ENCODE measurements around the gene TM7SF3. TPM values are rescaled to one million over a fixed set of nuclear protein-coding genes. Genes with fewer than 3 reads are reported as not detected.
A peak's percentile ranks its signal among the peaks of the same experiment; 100 is the strongest.

Gene TM7SF3
- total RNA-seq, 1 donor from 2014 or later, result 47.0 TPM

DNA sequence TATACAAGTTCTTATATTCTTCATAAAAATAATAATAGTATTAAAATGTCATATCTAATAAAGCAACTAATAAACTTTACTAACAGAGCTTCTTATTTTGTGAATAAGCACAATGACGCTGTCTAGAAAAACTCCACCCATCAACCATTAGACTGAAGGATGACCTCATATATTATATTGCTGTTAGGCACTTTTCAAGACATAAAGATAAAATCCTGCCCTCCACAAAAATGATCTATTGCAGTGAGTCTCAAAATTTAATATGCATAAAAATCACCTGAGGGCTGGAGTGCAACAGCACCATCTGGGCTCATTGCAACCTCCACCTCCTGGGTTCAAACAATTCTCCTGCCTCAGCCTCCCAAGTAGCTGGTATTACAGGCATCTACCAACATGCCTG, 20.1 kb downstream of the TM7SF3 start:
- H3K9me3 Mint-ChIP-seq, result no peaks in the 10 kb centered on the region
- no peaks in the 10 kb centered on the region for H3K27me3 Mint-ChIP-seq (ENCODE audit: insufficient read depth)
- peaks cover 35% of the 10 kb centered on the region for H3K36me3 Mint-ChIP-seq (ENCODE audit: low read depth)
- no peak overlapping the region for H3K27ac Mint-ChIP-seq
- no peak for DNase-seq (ENCODE audit: low spot score)
- H3K4me1 Mint-ChIP-seq (ENCODE audit: low read depth), result no peaks in the 10 kb centered on the region
- H3K4me3 Mint-ChIP-seq, result no peak overlapping the region
- intact Hi-C loops (cut with micrococcal nuclease), result no loop called here

DNA sequence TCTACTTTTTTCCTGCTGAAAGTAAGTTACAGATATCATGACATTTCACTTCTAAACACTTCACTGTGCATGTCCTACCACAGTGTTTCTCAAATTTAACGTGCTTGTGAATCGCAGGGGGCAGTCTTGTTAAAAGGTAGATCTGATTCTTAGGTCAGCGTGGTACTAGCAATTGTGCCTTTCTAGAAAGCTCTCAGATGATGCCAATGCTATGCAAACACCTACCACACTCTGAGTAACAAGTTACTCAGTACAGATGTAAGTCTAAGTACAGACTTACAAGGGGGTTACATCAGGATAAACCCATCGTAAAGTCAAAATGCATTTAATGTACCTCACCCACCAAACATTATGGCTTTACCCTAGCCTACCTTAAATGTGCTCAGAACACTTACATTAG, 22.4 kb downstream of the TM7SF3 start:
- intact Hi-C loops (cut with micrococcal nuclease), result no loop called here
- no peak overlapping the region for H3K27ac Mint-ChIP-seq
- peaks cover 37% of the 10 kb centered on the region for H3K36me3 Mint-ChIP-seq (ENCODE audit: low read depth)
- H3K4me1 Mint-ChIP-seq (ENCODE audit: low read depth), result no peaks in the 10 kb centered on the region
- no peaks in the 10 kb centered on the region for H3K9me3 Mint-ChIP-seq
- no peak for DNase-seq (ENCODE audit: low spot score)
- H3K27me3 Mint-ChIP-seq (ENCODE audit: insufficient read depth), result no peaks in the 10 kb centered on the region
- H3K4me3 Mint-ChIP-seq, result no peak overlapping the region

DNA sequence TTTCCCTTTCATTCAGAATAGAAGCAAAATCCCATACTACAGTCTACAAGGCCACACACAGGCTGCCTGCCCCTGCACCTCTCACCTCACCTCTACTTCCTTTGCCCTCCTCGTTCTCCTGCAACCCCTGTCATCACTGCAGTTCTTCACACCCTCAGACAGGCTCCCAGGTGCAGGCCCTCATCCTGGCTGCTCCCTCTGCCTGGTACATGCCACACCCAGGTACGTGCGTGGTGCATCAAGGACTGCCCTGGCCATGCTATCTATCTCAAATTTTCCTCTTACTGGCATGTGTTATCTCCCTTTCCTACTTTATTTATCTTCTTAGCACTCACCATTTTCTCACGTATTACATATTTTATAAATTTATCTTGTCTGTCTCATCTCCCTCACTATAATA, 24.3 kb downstream of the TM7SF3 start:
- Mint-ChIP-seq H3K4me1 (ENCODE audit: low read depth) (no peaks in the 10 kb centered on the region), H3K27ac (no peak overlapping the region), H3K9me3 (no peaks in the 10 kb centered on the region), H3K4me3 (no peak overlapping the region), H3K27me3 (ENCODE audit: insufficient read depth) (no peaks in the 10 kb centered on the region), H3K36me3 (ENCODE audit: low read depth) (peaks cover 37% of the 10 kb centered on the region)
- intact Hi-C loops (cut with micrococcal nuclease), result no loop called here
- no peak for DNase-seq (ENCODE audit: low spot score)

DNA sequence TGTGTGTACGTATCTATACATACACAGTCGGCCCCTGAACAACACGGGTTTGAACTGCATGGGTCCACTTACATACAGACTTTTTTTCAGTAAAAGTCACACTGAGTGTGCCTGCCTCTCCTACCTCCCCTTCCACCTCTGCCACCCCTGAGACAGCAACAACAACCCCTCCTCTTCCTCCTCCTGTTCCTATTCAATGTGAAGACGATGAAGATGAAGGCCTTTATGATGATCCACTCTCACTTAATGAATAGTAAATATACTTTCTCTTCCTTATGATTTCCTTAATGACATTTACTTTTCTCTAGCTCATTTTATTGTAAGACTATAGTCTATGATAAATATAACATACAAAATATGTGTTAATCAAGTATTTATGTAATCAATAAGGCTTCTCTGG, 25.5 kb downstream of the TM7SF3 start:
- Mint-ChIP-seq H3K36me3 (ENCODE audit: low read depth) (peaks cover 43% of the 10 kb centered on the region), H3K4me1 (ENCODE audit: low read depth) (no peaks in the 10 kb centered on the region), H3K27ac (no peak overlapping the region), H3K27me3 (ENCODE audit: insufficient read depth) (no peaks in the 10 kb centered on the region), H3K4me3 (no peak overlapping the region), H3K9me3 (no peaks in the 10 kb centered on the region)
- intact Hi-C loops (cut with micrococcal nuclease), result no loop called here
- no peak for DNase-seq (ENCODE audit: low spot score)

- Mint-ChIP-seq H3K27ac (no peak overlapping the region), H3K9me3 (no peaks in the 10 kb centered on the region), H3K4me3 (no peak overlapping the region), H3K4me1 (ENCODE audit: low read depth) (no peaks in the 10 kb centered on the region), H3K36me3 (ENCODE audit: low read depth) (peaks cover 42% of the 10 kb centered on the region), H3K27me3 (ENCODE audit: insufficient read depth) (no peaks in the 10 kb centered on the region)
- intact Hi-C loops (cut with micrococcal nuclease), result no loop called here
- DNase-seq (ENCODE audit: low spot score), result no peak
Measured at GRCh38 chr12:26987634-26988424, 26.4 kb downstream of the TM7SF3 start.

DNA sequence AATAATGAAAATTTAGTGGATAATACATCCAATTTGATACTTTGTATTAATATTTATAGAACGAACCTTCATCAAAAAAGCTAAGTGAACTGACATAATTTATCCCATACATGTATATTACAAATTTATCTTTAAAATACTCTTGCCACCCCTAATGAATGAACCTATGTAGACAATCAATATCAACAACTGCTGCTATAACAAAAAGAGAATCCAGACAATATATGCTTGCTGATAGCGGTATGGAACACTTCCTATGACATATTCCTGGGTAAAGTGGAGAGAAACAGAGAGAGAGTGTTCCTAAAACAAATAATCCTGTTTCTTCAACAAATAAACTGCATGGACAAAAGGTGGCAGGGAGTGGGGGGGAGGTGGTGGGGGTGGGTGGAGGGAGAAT, 31.3 kb downstream of the TM7SF3 start:
- Mint-ChIP-seq H3K9me3 (no peaks in the 10 kb centered on the region), H3K4me3 (no peak overlapping the region)
- no peak for DNase-seq (ENCODE audit: low spot score)

GRCh38 chr12:26979733-26980132, 34.5 kb downstream of the TM7SF3 start:
- intact Hi-C loops (cut with micrococcal nuclease), result no loop called here
- no peaks in the 10 kb centered on the region for H3K9me3 Mint-ChIP-seq
- H3K4me3 Mint-ChIP-seq, result no peak overlapping the region
- peaks cover 15% of the 10 kb centered on the region for H3K4me1 Mint-ChIP-seq (ENCODE audit: low read depth)
- no peaks in the 10 kb centered on the region for H3K27me3 Mint-ChIP-seq (ENCODE audit: insufficient read depth)
- no peak for DNase-seq (ENCODE audit: low spot score)
- peaks cover 40% of the 10 kb centered on the region for H3K36me3 Mint-ChIP-seq (ENCODE audit: low read depth)
- H3K27ac Mint-ChIP-seq, result no peak overlapping the region

More for the DNA sequence above, 31.3 kb downstream of the TM7SF3 start:
- Mint-ChIP-seq H3K27me3 (ENCODE audit: insufficient read depth) (no peaks in the 10 kb centered on the region), H3K36me3 (ENCODE audit: low read depth) (peaks cover 37% of the 10 kb centered on the region), H3K4me1 (ENCODE audit: low read depth) (no peaks in the 10 kb centered on the region), H3K27ac (no peak overlapping the region)
- intact Hi-C loops (cut with micrococcal nuclease), result no loop called here

- peaks cover 44% of the 10 kb centered on the region for H3K36me3 Mint-ChIP-seq (ENCODE audit: low read depth)
- H3K27me3 Mint-ChIP-seq (ENCODE audit: insufficient read depth), result no peaks in the 10 kb centered on the region
- H3K4me1 Mint-ChIP-seq (ENCODE audit: low read depth), result peaks cover 15% of the 10 kb centered on the region
- H3K4me3 Mint-ChIP-seq, result no peak overlapping the region
- H3K9me3 Mint-ChIP-seq, result no peaks in the 10 kb centered on the region
- DNase-seq (ENCODE audit: low spot score), result no peak
- H3K27ac Mint-ChIP-seq, result no peak overlapping the region
- intact Hi-C loops (cut with micrococcal nuclease), result no loop called here
Measured at GRCh38 chr12:26978801-26979200, 35.4 kb downstream of the TM7SF3 start.

- Mint-ChIP-seq H3K36me3 (ENCODE audit: low read depth) (peaks cover 48% of the 10 kb centered on the region), H3K4me1 (ENCODE audit: low read depth) (peaks cover 21% of the 10 kb centered on the region), H3K9me3 (no peaks in the 10 kb centered on the region), H3K4me3 (no peak overlapping the region), H3K27ac (no peak overlapping the region), H3K27me3 (ENCODE audit: insufficient read depth) (no peaks in the 10 kb centered on the region)
- intact Hi-C loops (cut with micrococcal nuclease), result no loop called here
- DNase-seq (ENCODE audit: low spot score), result no peak
Measured at GRCh38 chr12:26976687-26977086, 37.5 kb downstream of the TM7SF3 start.

DNA sequence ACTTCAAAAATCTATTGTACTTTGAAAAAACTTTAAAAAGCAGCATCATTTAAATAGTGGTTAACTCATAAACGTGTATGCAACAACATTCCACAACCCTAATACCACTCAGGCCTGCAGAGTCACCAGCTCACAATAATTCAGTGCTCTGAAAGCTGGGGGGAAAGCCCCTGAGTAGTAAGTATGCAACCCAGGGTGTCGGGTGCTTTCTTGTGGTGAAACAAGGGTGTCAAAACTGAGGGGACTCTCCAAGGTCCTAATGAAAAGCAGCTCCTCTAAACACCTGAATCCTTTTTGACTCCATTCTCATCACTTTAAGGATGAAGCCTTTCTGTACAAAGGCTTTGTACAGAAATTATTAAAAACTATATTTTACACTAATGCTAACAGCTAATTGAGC, 42.2 kb downstream of the TM7SF3 start:
- Mint-ChIP-seq H3K27me3 (ENCODE audit: insufficient read depth) (no peaks in the 10 kb centered on the region), H3K36me3 (ENCODE audit: low read depth) (peaks cover 55% of the 10 kb centered on the region), H3K4me1 (ENCODE audit: low read depth) (peaks cover 24% of the 10 kb centered on the region), H3K9me3 (no peaks in the 10 kb centered on the region), H3K4me3 (peak overlapping the region; percentile 24), H3K27ac (peak overlapping the region; percentile 74)
- intact Hi-C loops (cut with micrococcal nuclease), result loop anchor here (1.0 kb wide), 3 partner anchors 34 to 738 kb away; partner anchors contain the start of genes FGFR1OP2, MRPS35 and TM7SF3
- DNase-seq (ENCODE audit: low spot score), result peak; percentile 60

DNA sequence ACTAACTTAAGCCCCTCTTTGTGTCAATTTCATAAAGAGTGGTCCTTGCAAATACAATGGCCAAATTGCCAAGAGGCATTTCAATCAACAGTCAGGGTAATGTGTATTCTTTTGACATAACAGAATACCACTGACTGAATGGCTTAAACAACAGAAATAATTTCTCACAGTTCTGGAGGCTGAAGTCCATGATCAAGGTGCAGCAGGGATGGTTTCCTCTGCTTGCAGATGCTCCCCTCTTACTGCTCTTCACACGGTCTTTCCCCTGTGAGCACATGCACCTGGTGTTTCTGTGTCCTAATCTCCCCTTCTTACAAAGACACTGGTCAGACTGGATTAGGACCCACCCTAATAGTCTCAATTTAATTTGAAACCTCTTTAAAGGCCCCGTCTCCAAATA, 44.0 kb downstream of the TM7SF3 start:
- peaks cover 47% of the 10 kb centered on the region for H3K36me3 Mint-ChIP-seq (ENCODE audit: low read depth)
- peaks cover 9% of the 10 kb centered on the region for H3K4me1 Mint-ChIP-seq (ENCODE audit: low read depth)
- no peak for DNase-seq (ENCODE audit: low spot score)
- intact Hi-C loops (cut with micrococcal nuclease), result no loop called here
- no peaks in the 10 kb centered on the region for H3K27me3 Mint-ChIP-seq (ENCODE audit: insufficient read depth)
- H3K4me3 Mint-ChIP-seq, result no peak overlapping the region
- no peaks in the 10 kb centered on the region for H3K9me3 Mint-ChIP-seq
- H3K27ac Mint-ChIP-seq, result no peak overlapping the region

GRCh38 chr12:26966842-26967241, 47.3 kb downstream of the TM7SF3 start:
- no peak overlapping the region for H3K27ac Mint-ChIP-seq
- H3K36me3 Mint-ChIP-seq (ENCODE audit: low read depth), result peaks cover 41% of the 10 kb centered on the region
- no peak for DNase-seq (ENCODE audit: low spot score)
- intact Hi-C loops (cut with micrococcal nuclease), result no loop called here
- H3K4me3 Mint-ChIP-seq, result no peak overlapping the region
- H3K27me3 Mint-ChIP-seq (ENCODE audit: insufficient read depth), result no peaks in the 10 kb centered on the region
- peaks cover 4% of the 10 kb centered on the region for H3K4me1 Mint-ChIP-seq (ENCODE audit: low read depth)
- no peaks in the 10 kb centered on the region for H3K9me3 Mint-ChIP-seq

- no peak for DNase-seq (ENCODE audit: low spot score)
- Mint-ChIP-seq H3K4me3 (no peak overlapping the region), H3K4me1 (ENCODE audit: low read depth) (no peaks in the 10 kb centered on the region), H3K27me3 (ENCODE audit: insufficient read depth) (no peaks in the 10 kb centered on the region), H3K9me3 (no peaks in the 10 kb centered on the region), H3K36me3 (ENCODE audit: low read depth) (peaks cover 42% of the 10 kb centered on the region), H3K27ac (no peak overlapping the region)
- intact Hi-C loops (cut with micrococcal nuclease), result no loop called here
Measured at GRCh38 chr12:26963413-26963812, 50.8 kb downstream of the TM7SF3 start.

DNA sequence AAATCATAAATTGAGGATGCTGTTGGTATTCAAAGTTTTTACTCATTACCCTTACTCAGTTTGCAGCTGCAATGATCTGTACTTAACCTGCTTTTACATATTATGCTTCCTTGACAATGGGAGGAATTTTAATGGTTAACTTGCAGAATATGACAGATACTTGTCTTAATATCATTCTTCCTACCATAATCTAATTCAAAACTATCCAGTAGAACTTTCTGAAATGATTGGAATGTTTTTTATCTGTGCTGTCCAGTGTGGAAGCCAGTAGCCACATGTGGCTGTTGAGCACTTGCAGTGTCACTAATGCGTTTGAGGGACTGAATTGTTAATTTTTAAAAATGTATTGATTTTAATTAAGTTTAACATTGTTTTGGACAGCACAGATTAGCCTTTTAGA, 52.4 kb downstream of the TM7SF3 start:
- no peak overlapping the region for H3K27ac Mint-ChIP-seq
- no peak overlapping the region for H3K4me3 Mint-ChIP-seq
- DNase-seq (ENCODE audit: low spot score), result no peak
- H3K36me3 Mint-ChIP-seq (ENCODE audit: low read depth), result peaks cover 46% of the 10 kb centered on the region
- H3K27me3 Mint-ChIP-seq (ENCODE audit: insufficient read depth), result no peaks in the 10 kb centered on the region
- intact Hi-C loops (cut with micrococcal nuclease), result no loop called here
- no peaks in the 10 kb centered on the region for H3K4me1 Mint-ChIP-seq (ENCODE audit: low read depth)
- H3K9me3 Mint-ChIP-seq, result no peaks in the 10 kb centered on the region
